ENCODE results near the gene XPO5.
"Not testable (repeated sequence)": the region's sequence is repeated elsewhere in the genome, so short reads cannot be mapped to it uniquely, and the experiment has no call there.

DNA sequence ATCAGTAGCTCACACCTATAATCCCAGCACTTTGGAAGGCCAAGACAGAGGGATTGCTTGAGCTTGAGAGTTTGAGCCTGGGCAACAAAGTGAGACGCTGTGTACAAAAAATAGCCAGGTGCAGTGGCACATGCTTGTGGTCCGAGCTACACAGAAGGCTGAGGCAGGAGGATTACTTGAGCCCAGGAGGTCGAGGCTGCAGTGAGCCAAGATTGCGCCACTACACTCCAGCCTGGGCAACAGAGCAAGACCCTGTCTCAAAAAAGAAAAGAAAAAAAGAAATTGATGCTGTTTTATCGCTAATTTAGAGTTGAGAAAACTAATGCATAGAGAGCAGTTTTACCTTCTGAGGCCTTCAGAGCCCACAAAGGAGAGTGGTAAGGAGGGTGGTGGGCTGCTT is 77.5 kb downstream of the XPO5 start:
- TF ChIP-seq POLR2A (IDR thresholded peaks at IDR 0.05), result not testable (repeated sequence)
- TF ChIP-seq, protein P1, sequence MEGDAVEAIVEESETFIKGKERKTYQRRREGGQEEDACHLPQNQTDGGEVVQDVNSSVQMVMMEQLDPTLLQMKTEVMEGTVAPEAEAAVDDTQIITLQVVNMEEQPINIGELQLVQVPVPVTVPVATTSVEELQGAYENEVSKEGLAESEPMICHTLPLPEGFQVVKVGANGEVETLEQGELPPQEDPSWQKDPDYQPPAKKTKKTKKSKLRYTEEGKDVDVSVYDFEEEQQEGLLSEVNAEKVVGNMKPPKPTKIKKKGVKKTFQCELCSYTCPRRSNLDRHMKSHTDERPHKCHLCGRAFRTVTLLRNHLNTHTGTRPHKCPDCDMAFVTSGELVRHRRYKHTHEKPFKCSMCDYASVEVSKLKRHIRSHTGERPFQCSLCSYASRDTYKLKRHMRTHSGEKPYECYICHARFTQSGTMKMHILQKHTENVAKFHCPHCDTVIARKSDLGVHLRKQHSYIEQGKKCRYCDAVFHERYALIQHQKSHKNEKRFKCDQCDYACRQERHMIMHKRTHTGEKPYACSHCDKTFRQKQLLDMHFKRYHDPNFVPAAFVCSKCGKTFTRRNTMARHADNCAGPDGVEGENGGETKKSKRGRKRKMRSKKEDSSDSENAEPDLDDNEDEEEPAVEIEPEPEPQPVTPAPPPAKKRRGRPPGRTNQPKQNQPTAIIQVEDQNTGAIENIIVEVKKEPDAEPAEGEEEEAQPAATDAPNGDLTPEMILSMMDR (IDR thresholded peaks at IDR 0.05), result not testable (repeated sequence)
